ENCODE measurements around the gene COL5A1.
"Not testable (repeated sequence)": the region's sequence is repeated elsewhere in the genome, so short reads cannot be mapped to it uniquely, and the experiment has no call there.

Gene COL5A1

GRCh38 chr9:134679616-134680392, 38.2 kb downstream of the COL5A1 start:
- DNase-seq = no peak

DNA sequence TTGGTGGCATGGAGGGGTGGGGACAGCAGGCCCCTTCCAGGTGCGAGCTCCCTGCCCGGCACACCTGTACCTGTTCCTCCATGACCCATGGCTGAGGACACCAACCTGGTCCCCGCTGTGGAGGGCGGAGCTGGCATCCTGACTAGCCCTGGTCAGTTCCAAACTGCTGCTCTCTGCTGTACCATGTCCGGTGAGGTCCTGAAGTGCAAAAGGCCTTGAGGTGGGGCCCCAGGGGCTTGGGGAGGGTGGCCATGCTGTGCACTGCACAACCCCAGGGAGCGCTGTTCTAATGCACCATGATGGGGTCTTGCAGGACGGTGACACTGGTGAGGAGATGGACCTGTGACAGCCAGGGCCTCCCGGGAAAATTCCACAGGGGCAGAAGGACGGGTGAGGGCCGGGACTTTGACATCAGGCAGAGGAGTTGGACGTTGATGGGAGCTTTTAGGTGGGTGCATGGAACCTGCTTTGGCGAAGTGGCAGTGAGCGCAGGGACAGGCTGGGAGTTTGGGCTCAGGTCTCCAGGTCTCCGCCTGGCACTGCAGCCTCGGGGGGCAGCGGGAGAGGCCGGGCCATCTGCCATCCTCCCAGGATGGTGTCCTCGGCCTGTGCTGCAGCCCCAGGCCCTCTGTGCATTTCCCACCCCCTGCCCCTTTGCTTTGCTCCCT, 38.9 kb downstream of the COL5A1 start:
- no peak for DNase-seq

GRCh38 chr9:134681061-134681661, 39.6 kb downstream of the COL5A1 start:
- peak; percentile 42 for DNase-seq

DNA sequence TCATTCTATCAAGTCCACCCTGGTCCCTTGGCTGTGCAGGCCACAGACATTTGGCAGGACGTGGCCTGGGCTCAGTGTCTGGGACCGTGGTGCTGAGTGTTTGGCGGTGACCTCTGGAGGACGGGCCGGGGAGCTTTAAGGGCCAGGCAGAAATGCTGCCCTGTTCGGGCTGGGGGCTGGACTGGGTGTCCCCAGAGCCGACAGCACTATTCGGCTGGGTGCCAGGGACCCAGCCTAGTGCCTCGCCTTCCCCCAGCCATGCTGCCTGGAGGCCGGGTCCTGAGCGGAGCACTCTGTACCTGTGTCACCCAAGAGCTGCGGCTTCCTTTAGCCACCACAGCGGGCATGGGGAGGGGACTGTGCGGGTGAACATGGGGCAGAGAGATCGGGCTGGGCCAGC, 40.4 kb downstream of the COL5A1 start:
- DNase-seq = no peak

DNA sequence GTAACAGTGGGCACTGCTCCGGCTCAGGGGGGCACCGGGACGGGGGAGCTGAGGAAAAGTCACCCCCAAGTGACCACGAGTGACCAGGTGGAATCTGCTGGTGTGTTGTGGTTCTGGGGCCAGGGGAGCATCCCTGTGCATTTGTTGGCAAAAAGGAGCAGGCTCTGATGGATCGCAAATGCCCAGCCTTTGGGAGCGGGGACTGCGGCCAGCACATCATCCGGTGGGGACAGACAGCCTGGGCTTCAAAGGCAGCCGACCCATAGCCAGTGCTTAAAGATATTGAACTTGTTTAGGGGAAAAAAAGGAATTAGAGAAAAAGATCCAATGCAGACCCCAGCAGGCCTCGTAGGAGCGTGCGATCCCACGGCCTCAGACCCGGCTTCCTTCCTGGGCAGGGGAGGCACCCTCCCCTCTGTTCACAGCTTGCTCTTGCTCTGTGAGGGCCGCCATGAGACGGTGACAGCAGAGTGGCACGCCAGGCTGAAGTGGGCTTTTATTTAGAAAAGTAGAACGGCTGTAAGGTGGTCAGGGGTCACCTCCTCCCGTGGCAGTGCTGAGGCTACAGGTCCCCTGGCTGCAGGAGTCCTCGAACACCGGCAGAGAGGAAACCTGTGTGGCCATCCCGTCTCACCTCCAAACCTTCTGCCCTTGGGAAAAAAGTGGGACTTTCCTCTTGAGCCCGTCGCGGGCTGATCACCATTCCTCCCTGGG, 41.2 kb downstream of the COL5A1 start:
- DNase-seq = no peak

DNA sequence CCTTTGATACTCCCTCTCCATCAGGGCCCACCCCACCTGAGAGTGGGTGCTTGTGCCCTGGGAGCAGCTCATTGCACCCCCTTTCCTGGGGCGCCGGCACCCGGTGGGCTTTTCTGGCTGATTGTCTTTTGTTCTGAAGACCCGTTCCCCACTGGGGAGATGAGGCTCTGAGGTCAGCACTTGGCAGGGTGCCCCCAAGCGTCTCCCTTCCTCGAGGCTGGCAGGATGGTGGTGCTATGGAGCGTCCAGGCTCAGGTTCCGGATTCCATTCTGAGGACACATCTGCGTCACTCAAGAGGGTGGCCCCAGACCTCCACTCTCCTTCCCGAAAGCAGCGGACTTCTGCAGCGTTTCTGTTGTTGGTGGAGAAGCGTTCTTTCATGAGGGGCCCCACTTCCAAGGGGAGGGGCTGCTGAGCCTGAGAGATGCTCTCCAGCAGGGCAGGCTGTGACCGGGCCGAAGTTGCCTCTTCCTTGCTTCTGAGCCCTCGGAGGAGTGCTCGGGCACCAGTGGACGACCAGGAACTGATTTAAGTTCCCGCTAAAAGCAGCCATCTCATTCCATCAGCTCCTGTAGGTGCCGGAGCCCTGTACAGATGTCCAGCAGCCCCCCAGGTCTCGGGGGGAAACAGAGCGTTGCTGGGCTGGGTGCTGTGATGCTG, 42.2 kb downstream of the COL5A1 start:
- DNase-seq = no peak

DNA sequence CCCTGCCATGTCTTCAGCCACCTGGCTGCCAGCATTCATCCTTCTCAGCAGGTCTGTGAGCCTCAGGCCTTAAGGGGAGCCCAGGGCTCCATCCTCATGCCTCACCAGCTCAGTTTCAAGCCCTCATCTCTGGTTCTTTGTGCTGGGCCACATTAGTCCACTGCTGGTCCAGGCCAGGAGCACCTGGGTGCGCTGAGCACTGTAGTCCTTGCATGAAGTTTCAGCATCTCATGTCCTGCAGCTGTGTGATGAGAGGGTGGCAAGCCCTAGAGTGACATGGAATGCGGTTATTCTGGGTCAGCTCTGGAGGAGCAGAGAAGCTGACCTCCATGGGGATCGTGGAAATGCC, 42.7 kb downstream of the COL5A1 start:
- DNase-seq = no peak

DNA sequence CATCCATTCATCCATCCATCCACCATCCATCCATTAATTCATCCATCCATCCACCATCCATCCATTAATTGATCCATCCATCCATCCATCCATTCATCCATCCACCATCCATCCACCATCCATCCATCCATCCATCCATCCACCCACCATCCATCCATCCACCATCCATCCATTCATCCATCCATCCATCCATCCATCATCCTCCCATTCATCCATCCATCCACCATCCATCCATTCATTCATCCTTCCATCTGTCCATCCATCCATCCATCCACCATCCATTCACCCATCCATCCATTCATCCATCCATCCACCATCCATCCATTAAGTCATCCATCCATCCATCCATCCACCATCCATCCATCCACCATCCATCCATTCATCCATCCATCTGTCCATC, 43.3 kb downstream of the COL5A1 start:
- not testable (repeated sequence) for DNase-seq

DNA sequence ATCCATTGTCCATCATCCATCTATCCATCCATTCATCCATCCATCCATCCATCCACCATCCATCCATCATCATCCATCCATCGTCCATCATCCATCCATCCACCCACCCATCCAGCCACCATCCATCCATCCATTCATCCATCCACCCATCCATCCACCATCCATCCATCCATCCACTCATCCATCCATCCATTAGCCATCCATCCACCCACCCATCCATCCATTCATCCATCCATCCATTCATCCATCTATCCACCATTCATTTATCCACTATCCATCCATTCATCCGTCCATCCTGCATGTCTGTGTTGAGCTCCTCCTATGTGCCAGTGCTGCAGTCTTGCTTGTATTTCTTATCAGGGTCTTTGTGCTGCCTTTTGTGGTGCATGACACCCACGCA, 44.2 kb downstream of the COL5A1 start:
- DNase-seq = no peak

DNA sequence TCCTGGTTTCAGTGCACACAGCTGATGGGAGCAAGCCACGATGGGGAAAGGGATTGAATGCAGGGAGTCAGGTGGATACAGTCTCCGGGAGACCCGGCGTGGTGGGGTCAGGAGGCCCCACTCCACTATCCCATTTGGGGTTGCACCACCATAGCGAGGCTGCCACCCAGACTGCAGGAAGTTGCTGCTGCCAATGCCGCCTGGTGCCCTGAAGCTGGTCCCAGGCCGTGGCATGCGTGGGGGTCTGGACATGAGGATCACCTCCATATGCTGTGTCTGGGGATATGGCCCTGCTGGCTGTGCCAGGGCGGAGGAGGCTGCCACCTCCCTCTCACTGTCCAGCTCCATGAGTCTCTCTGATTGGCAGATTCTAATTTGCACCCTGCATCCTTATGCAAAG, 45.3 kb downstream of the COL5A1 start:
- no peak for DNase-seq

- no peak for DNase-seq
Observed at GRCh38 chr9:134687556-134687955, 46.0 kb downstream of the COL5A1 start.

DNA sequence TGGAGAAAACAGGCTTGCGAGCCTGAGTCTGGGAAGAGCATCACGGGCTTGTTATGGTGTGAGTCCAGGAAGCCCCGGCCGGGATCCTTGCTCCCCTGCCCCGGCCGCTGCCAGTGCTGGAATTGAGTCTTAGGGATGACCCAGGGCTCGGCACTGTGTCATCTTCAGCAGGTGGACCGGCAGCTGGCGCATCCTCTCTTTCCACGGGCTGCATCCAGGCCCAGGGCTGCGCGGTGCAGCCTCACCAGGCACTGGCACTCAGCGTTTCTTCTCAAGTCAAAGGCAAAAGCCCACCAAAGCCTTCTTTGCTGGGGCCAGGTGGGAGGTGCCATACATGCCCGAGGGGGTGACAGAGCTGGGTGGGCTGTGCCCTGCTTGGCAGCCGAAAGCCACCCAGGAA, 46.6 kb downstream of the COL5A1 start:
- DNase-seq = no peak

GRCh38 chr9:134688661-134689320, 47.2 kb downstream of the COL5A1 start:
- no peak for DNase-seq

DNA sequence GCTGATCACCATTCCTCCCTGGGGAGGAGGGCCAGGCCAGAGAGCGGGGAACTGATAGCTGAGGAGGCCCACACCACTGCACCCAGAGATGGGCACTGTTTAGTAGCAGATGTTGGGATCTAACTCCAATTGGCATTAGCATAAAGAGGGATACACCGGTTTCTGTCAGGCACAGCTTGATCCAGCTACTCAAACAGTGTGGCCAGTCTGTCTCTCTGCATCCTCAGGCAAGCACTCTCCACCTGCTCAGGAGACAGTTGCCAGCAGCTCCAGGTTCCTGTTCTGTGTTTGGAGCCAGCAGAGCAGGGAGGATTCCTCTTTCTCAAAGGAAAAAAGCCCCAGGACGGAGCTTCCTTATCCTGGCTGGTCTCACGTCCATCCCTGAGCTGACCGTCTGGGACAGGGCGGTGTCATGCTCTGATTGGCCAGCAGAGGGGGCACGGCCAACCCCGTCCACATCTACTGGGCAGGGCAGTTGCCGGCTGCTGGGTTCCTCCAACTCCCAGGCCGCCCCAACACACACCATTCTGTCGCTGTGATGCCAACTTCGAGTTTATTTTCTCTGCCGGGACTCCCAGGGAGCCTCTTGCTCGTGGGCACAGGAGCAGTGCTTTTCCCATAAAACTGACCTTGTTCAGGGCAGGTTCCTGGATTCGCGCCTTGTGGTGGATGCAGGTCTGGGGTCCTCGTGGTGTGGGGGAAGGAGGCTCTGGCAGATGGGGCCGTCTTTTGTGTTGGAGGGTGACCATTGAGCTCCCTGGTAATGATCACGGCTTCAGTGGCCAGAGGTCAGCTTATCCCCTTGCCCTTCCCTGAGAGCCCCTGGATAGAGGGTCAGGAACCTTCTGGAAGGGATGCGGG, 47.9 kb downstream of the COL5A1 start:
- DNase-seq = no peak

DNA sequence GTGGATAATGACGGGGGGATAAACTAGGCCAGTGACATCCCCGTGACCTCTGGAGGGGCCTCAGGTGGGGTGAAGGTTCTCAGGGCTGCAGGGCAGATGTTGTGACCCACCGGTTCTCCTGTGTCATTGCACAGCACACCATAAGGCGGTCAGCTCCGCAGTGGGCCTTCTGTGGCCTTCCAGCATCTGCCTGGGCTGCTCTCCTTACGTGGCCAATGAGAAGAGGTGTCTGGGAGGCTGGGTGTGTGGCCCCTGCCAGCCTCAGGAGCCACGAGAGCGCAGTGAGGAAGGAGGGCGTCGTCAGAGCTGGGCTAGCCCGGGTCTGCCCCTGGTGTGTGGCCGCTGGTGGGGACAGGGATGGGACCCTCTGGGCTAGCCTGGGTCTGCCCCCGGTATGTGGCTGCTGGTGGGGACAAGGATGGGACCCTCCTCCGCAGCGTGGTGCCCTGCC, 48.7 kb downstream of the COL5A1 start:
- no peak for DNase-seq

GRCh38 chr9:134690946-134691694, 49.5 kb downstream of the COL5A1 start:
- peak; percentile 59 for DNase-seq

GRCh38 chr9:134691695-134692572, 50.3 kb downstream of the COL5A1 start:
- DNase-seq = no peak

GRCh38 chr9:134692573-134692860, 50.9 kb downstream of the COL5A1 start:
- no peak for DNase-seq

DNA sequence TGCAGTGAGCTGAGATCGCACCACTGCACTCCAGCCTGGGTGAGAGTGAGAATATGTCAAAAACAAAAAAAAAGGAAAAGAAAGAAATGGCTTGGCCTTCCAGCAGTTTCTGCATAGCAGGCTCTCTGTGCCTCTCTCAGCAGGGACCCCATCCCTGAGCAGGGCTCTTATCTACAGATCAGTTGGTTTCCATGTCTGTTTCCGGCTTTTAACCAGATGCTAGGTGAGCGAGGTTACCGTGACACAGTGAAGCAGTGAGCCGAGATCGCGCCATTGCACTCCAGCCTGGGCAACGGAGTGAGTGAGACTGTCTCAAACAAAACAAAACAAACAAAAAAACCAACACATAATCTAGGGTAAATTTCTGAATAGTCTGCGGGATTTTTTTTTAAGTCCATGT, 51.4 kb downstream of the COL5A1 start:
- DNase-seq = no peak
